HUES64 (cell line): Measurements from ENCODE around the gene SHLD2.
"Not testable (repeated sequence)": the region's sequence is repeated elsewhere in the genome, so short reads cannot be mapped to it uniquely, and the experiment has no call there.

ENCODE experiments used
- H3K27ac ChIP-seq: 2 replicates; pipeline ENCODE4 v1.7.0; 2013; ENCODE audit warnings: low read depth, low read length, inconsistent platforms
- H3K27me3 ChIP-seq: 2 replicates; pipeline ENCODE4 v1.6.1; 2013; ENCODE audit warnings: mild to moderate bottlenecking, low read length; ENCODE audit not compliant: insufficient read depth
- H3K36me3 ChIP-seq: 2 replicates; pipeline ENCODE4 v1.6.1; 2013; ENCODE audit warnings: mild to moderate bottlenecking, low read length; ENCODE audit not compliant: insufficient read depth
- H3K4me1 ChIP-seq: 2 replicates; pipeline ENCODE4 v1.6.1; 2013; ENCODE audit warnings: mild to moderate bottlenecking, low read length, moderate library complexity; ENCODE audit not compliant: insufficient read depth
- H3K4me3 ChIP-seq: 2 replicates; pipeline ENCODE4 v1.5.1; 2013; ENCODE audit warnings: mild to moderate bottlenecking, low read length, moderate library complexity
- H3K9ac ChIP-seq: 2 replicates; pipeline ENCODE4 v1.6.1; 2013; ENCODE audit warnings: mild to moderate bottlenecking, low read depth, low read length
- H3K9me3 ChIP-seq: 2 replicates; pipeline ENCODE4 v1.6.1; 2013; ENCODE audit warnings: low read depth, low read length; ENCODE audit not compliant: insufficient read depth
- WGBS: fragments of 150-250, 120-280 bp; methylation state at CpG from one replicate; pipeline ENCODE4 v1.1.7; 2013; ENCODE audit warnings: missing lambda C conversion rate; 5-methylcytosine and 5-hydroxymethylcytosine counted together

The SHLD2 gene

DNA sequence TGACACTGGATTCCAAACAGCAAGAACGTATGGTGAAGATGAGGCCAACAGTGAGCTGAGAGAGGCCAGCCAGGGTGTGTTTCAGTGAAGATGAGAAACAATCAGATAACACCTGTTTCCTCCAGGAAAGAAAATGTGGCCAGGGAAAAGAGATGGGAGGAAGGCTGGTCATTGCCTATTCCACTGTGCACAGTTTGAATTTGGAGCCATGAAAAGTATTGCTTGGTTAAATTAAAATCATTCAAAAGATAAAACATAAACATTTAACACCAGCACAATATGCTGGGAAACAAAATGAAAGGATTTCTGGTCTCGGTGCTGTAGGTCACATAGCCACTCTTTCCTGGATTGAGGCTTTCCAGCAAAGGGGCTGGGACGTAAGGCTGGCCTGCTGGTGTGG lies 130.1 kb downstream of the SHLD2 start, which contains the start of gene NUTM2A:
NUTM2A (plus strand) TSS at position 301 of the 400 bp plus-strand sequence. CDS start 383 bp downstream, outside the sequence.
- not testable (repeated sequence) for H3K27me3 ChIP-seq, H3K36me3 ChIP-seq
- no CpG with 5 or more reads among the region's 3 CpGs for WGBS

DNA sequence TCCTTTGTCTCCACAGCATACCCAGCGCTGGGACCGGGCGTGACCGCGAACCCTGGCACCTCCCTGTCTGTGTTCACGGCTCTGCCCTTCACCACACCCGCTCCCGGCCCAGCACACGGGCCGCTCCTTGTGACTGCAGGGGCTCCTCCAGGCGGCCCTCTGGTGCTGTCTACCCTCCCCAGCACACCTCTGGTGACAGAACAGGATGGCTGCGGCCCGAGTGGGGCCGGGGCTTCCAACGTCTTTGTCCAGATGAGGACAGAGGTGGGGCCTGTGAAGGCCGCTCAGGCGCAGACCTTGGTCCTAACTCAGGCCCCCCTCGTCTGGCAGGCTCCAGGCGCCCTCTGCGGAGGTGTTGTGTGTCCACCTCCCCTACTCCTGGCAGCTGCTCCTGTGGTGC lies 133.2 kb downstream of the SHLD2 start:
- H3K4me1 ChIP-seq, H3K9me3 ChIP-seq, H3K9ac ChIP-seq, H3K4me3 ChIP-seq, H3K36me3 ChIP-seq, H3K27ac ChIP-seq, H3K27me3 ChIP-seq: not testable (repeated sequence)
- WGBS, result 85% methylated on average over 5 of the region's 20 CpGs

More for the DNA sequence above, 130.1 kb downstream of the SHLD2 start, which contains the start of gene NUTM2A:
- H3K4me3 ChIP-seq, H3K27ac ChIP-seq, H3K9me3 ChIP-seq, H3K4me1 ChIP-seq, H3K9ac ChIP-seq: not testable (repeated sequence)

DNA sequence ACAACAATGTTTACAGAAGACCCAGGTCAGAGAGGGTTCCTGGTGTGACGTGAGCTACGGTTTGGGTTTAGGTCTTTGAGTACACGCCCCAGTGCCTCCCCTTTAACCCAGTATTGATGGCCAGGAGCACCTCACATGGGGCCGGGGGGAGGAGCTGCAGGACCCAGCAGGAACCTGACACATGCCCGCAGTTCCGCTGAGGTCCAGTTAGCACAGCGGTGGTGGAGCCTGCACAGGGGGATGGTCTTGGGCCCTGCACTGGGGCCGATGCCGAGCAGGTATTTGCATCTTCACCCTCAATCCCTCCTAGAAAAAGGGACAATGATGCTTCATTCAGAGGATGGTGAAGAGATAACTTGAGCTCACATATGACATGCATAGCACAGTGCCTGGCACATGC lies 134.2 kb downstream of the SHLD2 start:
- not testable (repeated sequence) for H3K27me3 ChIP-seq, H3K4me3 ChIP-seq, H3K4me1 ChIP-seq, H3K27ac ChIP-seq, H3K9me3 ChIP-seq, H3K36me3 ChIP-seq, H3K9ac ChIP-seq
- 95% methylated on average over 8 of the region's 9 CpGs for WGBS

DNA sequence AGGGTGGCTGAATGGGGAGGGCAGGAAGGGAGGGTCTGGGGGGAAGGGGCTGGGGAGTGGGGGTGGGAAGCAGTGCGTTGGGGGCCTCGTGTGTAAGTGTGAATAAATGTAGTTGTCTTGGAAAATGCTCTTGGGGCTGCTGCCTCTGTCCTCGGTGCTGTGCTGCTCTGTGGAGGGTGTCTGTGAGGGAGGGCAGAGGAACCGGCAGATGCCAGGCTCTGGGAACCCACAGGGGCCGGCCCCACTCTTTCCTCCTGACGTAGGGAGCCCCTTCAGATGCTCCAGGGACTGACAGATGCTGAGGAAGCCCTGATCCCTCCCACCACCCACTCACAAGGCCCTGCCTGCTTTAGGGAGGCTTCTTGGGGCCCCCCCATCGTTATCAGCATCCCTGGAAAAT lies 139.8 kb downstream of the SHLD2 start:
- not testable (repeated sequence) for H3K9ac ChIP-seq, H3K27ac ChIP-seq, H3K4me3 ChIP-seq, H3K27me3 ChIP-seq, H3K4me1 ChIP-seq, H3K9me3 ChIP-seq, H3K36me3 ChIP-seq
- no CpG with 5 or more reads among the region's 7 CpGs for WGBS

GRCh38 chr10:87237244-87237643 lies 142.2 kb downstream of the SHLD2 start:
- H3K9ac ChIP-seq, H3K4me1 ChIP-seq, H3K36me3 ChIP-seq, H3K9me3 ChIP-seq, H3K27ac ChIP-seq, H3K27me3 ChIP-seq, H3K4me3 ChIP-seq: not testable (repeated sequence)
- WGBS, result 95% methylated on average over 3 of the region's 5 CpGs

GRCh38 chr10:87239346-87239808 lies 144.4 kb downstream of the SHLD2 start:
- H3K4me3 ChIP-seq, H3K27ac ChIP-seq, H3K9me3 ChIP-seq, H3K4me1 ChIP-seq, H3K9ac ChIP-seq, H3K36me3 ChIP-seq, H3K27me3 ChIP-seq: not testable (repeated sequence)
- WGBS, result no CpG with 5 or more reads among the region's 6 CpGs
